Endothelial cell of umbilical vein (primary cell): ENCODE data around the gene WDR72. TPM values are rescaled to one million over a fixed set of nuclear protein-coding genes. Genes with fewer than 3 reads are reported as not detected.

Experiments
- BruUV-seq: library from RNA; stranded (reverse); fragments of 400-500 nt; replicated peaks from 2 replicates; lab custom pipeline; 2021; lab: Mats Ljungman, UMichigan
- CTCF ChIA-PET: fragments of 300-600, 350-600 bp; sonication (Branson Sonifier 250); formaldehyde crosslinking; loops from one replicate; lab custom pipeline; 2021; ENCODE audit warnings: antibody characterized with exemption, inconsistent platforms; lab: Charles Lee
- POLR2A ChIA-PET: fragments of 300-600, 350-600 bp; sonication (Branson Sonifier 250); formaldehyde crosslinking; loops from one replicate; lab custom pipeline; 2021; ENCODE audit warnings: antibody characterized with exemption, inconsistent platforms; lab: Charles Lee
- DNase-seq: peaks from one replicate; pipeline ENCODE4 v3.0.0-alpha.2; 2011; ENCODE audit warnings: low read depth, low spot score
- FAIRE-seq: peaks from 2 replicates; lab custom pipeline; 2011; peaks lifted over from hg19 to GRCh38; lab: Jason Lieb, UNC
- H2AFZ ChIP-seq: 2 replicates; pipeline ENCODE4 v1.6.0; 2012; ENCODE audit warnings: low read depth, low read length, control low read depth, inconsistent platforms
- H3K27ac ChIP-seq: 2 replicates; pipeline ENCODE4 v1.5.1; 2011; ENCODE audit warnings: low read depth, mild to moderate bottlenecking, control low read depth, low read length, moderate library complexity; ENCODE audit not compliant: insufficient read depth
- H3K27me3 ChIP-seq, 2 experiments: 2 replicates each; pipeline versions ENCODE4 v1.6.0 to v1.6.1; 2011; ENCODE audit warnings: low read length in 2 of 2, mixed read lengths in 1 of 2; ENCODE audit not compliant: control insufficient read depth in 2 of 2, insufficient read depth in 2 of 2
- H3K36me3 ChIP-seq, 2 experiments: 2 replicates in 1 of 2; 3 replicates in 1 of 2; pipeline ENCODE4 v1.5.1; 2011; ENCODE audit warnings: low read length in 2 of 2, mild to moderate bottlenecking in 1 of 2, moderate library complexity in 1 of 2; ENCODE audit not compliant: control insufficient read depth in 2 of 2, insufficient read depth in 2 of 2; ENCODE audit errors: extremely low read depth in 1 of 2
- H3K4me1 ChIP-seq: 3 replicates; pipeline ENCODE4 v1.5.1; 2011; ENCODE audit warnings: mild to moderate bottlenecking, low read length; ENCODE audit not compliant: control insufficient read depth, insufficient read depth; ENCODE audit errors: extremely low read depth
- H3K4me2 ChIP-seq: 2 replicates; pipeline ENCODE4 v1.6.1; 2011; ENCODE audit warnings: low read length, control low read depth, mixed read lengths; ENCODE audit not compliant: insufficient read depth
- H3K4me3 ChIP-seq, 3 experiments: fragments of 200-600 bp in 1 of 3; sonication (generic), shearing (Covaris generic) in 1 of 3; replicated peaks in 1 of 3; 2 replicates each; pipeline ENCODE4 v1.5.1; 2011 to 2016; ENCODE audit warnings: control low read depth in 3 of 3, low read length in 3 of 3, mild to moderate bottlenecking in 2 of 3, inconsistent platforms in 1 of 3, low read depth in 1 of 3, moderate library complexity in 1 of 3; ENCODE audit not compliant: insufficient read depth in 1 of 3
- H3K79me2 ChIP-seq: 2 replicates; pipeline ENCODE4 v1.6.0; 2012; ENCODE audit warnings: low read length, inconsistent platforms; ENCODE audit not compliant: control insufficient read depth, insufficient read depth
- H3K9ac ChIP-seq: replicated peaks from 2 replicates; pipeline ENCODE3; 2011; ENCODE audit warnings: low read length, control low read depth; ENCODE audit not compliant: insufficient read depth; ENCODE audit errors: extremely low read depth
- H3K9me1 ChIP-seq: replicated peaks from 3 replicates; pipeline ENCODE4 v1.6.0; 2011; ENCODE audit warnings: mild to moderate bottlenecking, low read length; ENCODE audit not compliant: control insufficient read depth, insufficient read depth; ENCODE audit errors: extremely low read depth
- H3K9me3 ChIP-seq: replicated peaks from 2 replicates; pipeline ENCODE4 v1.5.1; 2012; ENCODE audit warnings: low read length, inconsistent platforms; ENCODE audit not compliant: control insufficient read depth, insufficient read depth
- H4K20me1 ChIP-seq: replicated peaks from 2 replicates; pipeline ENCODE3; 2011; ENCODE audit warnings: mild to moderate bottlenecking, low read length; ENCODE audit not compliant: control insufficient read depth, insufficient read depth; ENCODE audit errors: extremely low read depth
- CTCF ChIP-seq, 2 donors: IDR thresholded peaks; 1 replicate in 1 of 2; 2 replicates in 1 of 2; pipeline ENCODE4 v1.5.1; 2011; ENCODE audit warnings: low read length in 2 of 2, mild to moderate bottlenecking in 2 of 2, moderate library complexity in 2 of 2, control low read depth in 1 of 2, inconsistent platforms in 1 of 2, low read depth in 1 of 2; ENCODE audit not compliant: insufficient read depth in 1 of 2; ENCODE audit errors: extremely low read depth in 1 of 2
- EZH2 ChIP-seq: IDR thresholded peaks from 2 replicates; pipeline ENCODE4 v1.6.1; 2012; ENCODE audit warnings: borderline replicate concordance, low read depth, mild to moderate bottlenecking, moderate library complexity, low read length, inconsistent platforms; ENCODE audit not compliant: severe bottlenecking
- FOS ChIP-seq: IDR thresholded peaks from 2 replicates; pipeline ENCODE4 v1.6.1; 2011; ENCODE audit warnings: mild to moderate bottlenecking, low read length, moderate library complexity, borderline replicate concordance; ENCODE audit not compliant: insufficient read depth
- GATA2 ChIP-seq: IDR thresholded peaks from 2 replicates; pipeline ENCODE4 v1.7.0; 2011; ENCODE audit warnings: low read depth, mild to moderate bottlenecking, moderate library complexity, mixed read lengths, low read length; ENCODE audit not compliant: insufficient read length, insufficient read depth
- JUN ChIP-seq: IDR thresholded peaks from 2 replicates; pipeline ENCODE4 v1.6.1; 2011; ENCODE audit warnings: borderline replicate concordance, low read depth; ENCODE audit not compliant: insufficient read length, insufficient read depth
- MAX ChIP-seq: IDR thresholded peaks from 2 replicates; pipeline ENCODE4 v1.6.1; 2011; ENCODE audit not compliant: insufficient read depth, insufficient read length
- MYC ChIP-seq: IDR thresholded peaks from one replicate; pipeline ENCODE4 v1.6.1; 2011; ENCODE audit warnings: mild to moderate bottlenecking, low read depth, low read length
- POLR2A ChIP-seq: IDR thresholded peaks from 2 replicates; pipeline ENCODE4 v1.6.1; 2012; ENCODE audit warnings: low read depth, mild to moderate bottlenecking, control low read depth, low read length
- POLR2AphosphoS5 ChIP-seq: IDR thresholded peaks from 2 replicates; pipeline ENCODE4 v1.6.1; 2012; ENCODE audit warnings: low read depth, mild to moderate bottlenecking, control low read depth, low read length, moderate library complexity; ENCODE audit not compliant: insufficient read depth
- dilution Hi-C: fragments of 300-500 bp; cut with MboI; formaldehyde crosslinking; loops from one replicate; pipeline ENCODE4 v1.15.0; 2019; ENCODE audit warnings: low sequenced_read_pairs; ENCODE audit not compliant: extremely low pct_ligation_motif_present
- intact Hi-C: fragments of 100-400 bp; cut with micrococcal nuclease; formaldehyde crosslinking; loops from one replicate; pipeline ENCODE4 v1.10.0; 2022
- polyA plus RNA-seq, 4 experiments: library from polyadenylated mRNA; depleted of rRNA in 3 of 4; stranded (reverse) in 3 of 4; unstranded in 1 of 4; fragments of >200 nt; gene quantifications; 2 replicates each; pipeline versions ENCODE4 v1.2.1 to v1.2.3, GENCODE V29; 2011 to 2012; ENCODE audit warnings: missing spikeins in 1 of 4
- total RNA-seq: library from RNA; stranded (reverse); gene quantifications from 2 replicates; pipeline ENCODE4 v1.2.3, GENCODE V29; 2021

WDR72 gene
- total and polyA plus RNA-seq, 2 donors (not counting 3 experiments of a cell fraction or from before 2014, with no cell fraction given): not detected

GRCh38 chr15:53752406-53752805 lies 7.1 kb downstream of the WDR72 start:
- Histone ChIP-seq H3K9ac (no peak overlapping the region), H3K79me2 (no peaks in the 10 kb centered on the region), H3K4me1 (no peaks in the 10 kb centered on the region), H3K9me3 (no peaks in the 10 kb centered on the region), H3K4me2 (no peak overlapping the region), H3K27me3 (no peaks in the 10 kb centered on the region), H3K4me3 (no peak overlapping the region), H4K20me1 (no peaks in the 10 kb centered on the region), H3K27ac (no peak overlapping the region), H2AFZ (no peak overlapping the region), H3K9me1 (no peaks in the 10 kb centered on the region), H3K36me3 (no peaks in the 10 kb centered on the region)
- CTCF ChIA-PET: no interaction called here
- dilution Hi-C loops: no loop called here
- DNase-seq (no peak), FAIRE-seq (no peak)
- TF ChIP-seq GATA2 (no peak), EZH2 (no peak), JUN (no peak), FOS (no peak), CTCF (IDR thresholded peaks at IDR 0.05; ENCODE audit: extremely low read depth in 1 of 2, insufficient read depth in 1 of 2, low read depth in 1 of 2, low read length in 2 of 2) (no peak), MAX (no peak), POLR2AphosphoS5 (no peak), MYC (no peak), POLR2A (no peak)
- BruUV-seq: no TSS peak
- POLR2A ChIA-PET: no interaction called here
- intact Hi-C loops: no loop called here
